Fibroblast of skin of back (primary cell): ENCODE results near the gene PTPN23.
A peak's percentile ranks its signal among the peaks of the same experiment; 100 is the strongest.

Experiments used
- DNase-seq: peaks from one replicate; pipeline ENCODE4 v3.0.0-alpha.2; 2013

The PTPN23 gene

DNA sequence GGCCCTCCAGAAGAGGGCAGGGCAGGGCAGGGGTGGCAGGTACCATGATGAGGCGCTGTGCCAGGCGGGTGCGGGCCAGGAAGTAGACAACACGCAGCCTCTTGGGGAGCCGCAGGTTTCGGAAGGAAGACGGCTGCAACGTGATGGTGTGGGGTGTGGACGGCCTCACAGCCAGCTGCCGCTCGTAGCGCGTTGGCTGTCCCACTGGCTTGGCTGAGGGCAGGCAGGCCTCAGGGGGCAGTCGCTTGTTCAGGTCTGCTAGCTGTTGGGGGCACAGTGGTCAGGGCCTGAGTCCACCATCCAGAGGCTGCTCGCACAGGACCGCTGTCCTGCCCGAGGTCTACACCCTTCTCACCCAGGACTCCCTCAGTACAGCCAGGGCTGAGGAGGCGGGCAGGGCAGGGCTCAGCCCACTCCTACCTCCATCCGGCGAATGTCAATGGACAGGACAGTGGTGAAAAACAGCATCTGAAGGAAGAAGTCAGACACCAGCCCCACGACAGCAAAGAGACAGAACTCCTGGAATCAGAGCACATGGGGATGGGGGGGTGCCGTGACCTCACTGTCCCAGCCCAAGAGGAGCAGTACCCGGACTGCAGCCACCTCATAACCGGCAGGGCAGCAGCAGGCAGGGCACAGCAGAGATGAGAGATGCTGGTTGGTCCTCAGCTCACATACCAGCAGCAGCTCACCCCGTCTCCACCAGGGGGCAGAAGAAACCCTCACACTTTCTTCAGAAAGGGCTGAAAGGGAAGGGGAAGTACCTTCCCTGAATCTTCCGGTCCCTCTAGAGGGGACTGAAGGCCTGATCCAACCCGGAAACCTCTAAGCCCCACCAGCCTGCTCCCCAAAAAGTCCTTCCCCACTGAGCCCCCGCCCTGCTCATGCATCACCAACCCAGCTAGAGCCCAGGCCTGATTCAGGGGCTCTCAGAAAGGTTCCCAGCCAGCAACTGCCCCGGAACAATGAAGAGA lies 40.0 kb downstream of the PTPN23 start:
- DNase-seq, result peak; percentile 89

DNA sequence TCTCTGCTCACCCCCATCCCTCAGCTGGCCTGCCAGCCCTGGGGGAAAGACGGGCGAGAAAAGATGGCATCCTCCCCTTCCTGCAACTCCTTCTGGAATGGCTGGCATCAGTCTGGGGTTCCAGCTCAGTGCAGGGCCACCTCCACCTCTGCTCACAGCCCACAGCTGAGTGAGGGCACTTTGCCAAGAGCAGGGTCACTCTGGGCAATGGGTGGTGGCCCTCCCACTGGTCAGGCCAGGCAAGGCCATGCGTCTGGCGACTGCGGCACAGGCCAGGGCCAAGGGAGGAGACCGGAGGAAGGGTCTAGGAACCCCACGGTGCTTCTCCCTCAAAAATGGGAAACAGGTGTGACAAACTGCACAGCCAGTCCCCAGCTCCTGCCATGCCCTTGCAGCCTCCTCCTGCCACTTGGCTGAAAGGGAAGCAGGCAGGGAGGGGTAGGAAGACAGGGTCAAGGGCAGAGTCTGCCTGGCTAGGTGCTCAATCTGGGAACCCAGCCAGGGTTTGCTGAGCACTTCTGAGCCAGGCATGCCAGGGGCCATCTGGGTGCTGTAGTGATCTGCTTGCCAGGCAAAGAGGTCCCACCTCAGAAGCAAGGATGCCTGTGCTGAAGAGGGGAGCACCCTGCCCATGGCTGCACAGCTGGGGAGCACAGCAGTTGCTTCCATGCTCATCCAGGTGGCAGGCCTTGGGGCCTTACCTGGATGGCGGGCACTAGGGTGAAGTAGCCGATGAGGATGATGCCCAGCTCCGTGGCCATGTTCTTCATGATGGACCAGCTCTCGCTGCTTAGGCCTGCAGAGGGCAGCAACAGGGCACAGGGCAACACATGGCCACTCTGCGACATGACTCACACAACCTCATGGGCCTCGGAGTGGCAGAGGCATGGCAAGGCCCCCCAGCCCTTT lies 41.2 kb downstream of the PTPN23 start:
- peak; percentile 19 for DNase-seq

DNA sequence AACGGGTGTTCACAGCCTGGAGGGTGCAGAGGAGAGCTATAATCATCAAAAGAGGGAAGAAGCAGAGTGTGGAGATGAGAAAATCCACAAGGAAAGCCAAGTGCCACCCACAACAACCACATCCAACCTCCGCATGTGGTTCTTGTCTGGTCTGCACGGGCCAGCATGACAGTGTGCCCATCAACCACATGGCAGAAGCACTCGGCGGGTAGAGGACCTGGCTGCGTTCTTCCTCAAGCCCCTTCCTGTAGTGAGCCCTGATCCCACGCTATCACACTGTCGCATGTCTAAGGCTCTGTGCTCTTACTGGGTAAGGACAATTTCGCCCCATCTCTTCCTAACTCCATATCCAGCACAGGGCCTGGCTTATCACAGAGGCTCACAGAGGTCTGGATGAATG lies 41.9 kb downstream of the PTPN23 start:
- no peak for DNase-seq

DNA sequence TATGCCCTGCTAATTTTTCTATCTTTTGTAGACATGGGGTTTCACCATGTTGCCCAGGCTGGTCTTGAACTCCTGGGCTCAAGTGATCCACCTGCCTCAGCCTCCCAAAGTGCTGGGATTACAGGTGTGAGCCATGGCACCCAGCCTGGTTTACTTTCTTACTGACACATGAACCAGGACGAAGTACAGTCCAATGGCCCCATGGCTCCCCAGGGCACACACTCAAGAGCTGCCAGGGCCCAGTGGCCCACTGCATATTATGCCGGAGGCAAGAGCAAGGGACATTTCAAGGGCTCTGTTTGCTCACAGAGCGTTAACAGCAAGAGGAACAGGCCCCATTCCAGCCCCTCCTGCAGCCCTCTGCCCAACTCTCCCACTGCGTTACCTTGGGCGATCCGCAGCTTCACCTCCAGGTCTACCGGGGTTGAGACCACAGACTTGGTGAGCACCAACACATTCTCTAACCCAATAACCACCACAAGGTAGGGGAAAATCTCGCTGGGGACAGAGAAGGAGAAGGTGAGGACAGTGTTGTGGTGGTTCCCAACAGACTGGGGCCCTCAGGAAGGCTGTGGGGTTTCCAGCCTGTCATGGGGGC lies 42.8 kb downstream of the PTPN23 start:
- DNase-seq, result no peak

- no peak for DNase-seq
Observed at GRCh38 chr3:47424434-47425382, 43.9 kb downstream of the PTPN23 start.

- DNase-seq, result no peak
Observed at GRCh38 chr3:47425383-47425778, 44.6 kb downstream of the PTPN23 start.

GRCh38 chr3:47425959-47426358 lies 45.1 kb downstream of the PTPN23 start:
- DNase-seq, result no peak

DNA sequence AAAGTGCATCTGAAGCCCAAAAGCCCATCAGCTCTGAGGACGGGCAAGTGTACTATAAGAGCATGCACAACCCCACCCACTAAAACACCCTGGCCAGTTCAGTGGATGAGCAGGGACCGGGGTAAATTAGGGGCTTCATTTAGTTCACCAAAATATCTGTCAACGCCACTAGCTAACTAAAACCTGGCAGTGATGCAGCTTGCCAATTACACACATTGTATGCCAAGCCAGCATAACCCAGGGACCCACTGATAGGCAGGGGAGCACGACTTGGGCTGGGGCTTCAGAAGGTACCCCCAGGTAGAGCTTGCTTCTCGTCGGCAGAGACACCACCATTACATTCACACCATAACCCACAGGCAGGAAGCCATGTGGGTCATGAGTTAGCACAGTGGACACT lies 47.0 kb downstream of the PTPN23 start:
- no peak for DNase-seq

GRCh38 chr3:47428662-47429061 lies 47.8 kb downstream of the PTPN23 start:
- no peak for DNase-seq

GRCh38 chr3:47429476-47430270 lies 48.9 kb downstream of the PTPN23 start:
- DNase-seq, result no peak

DNA sequence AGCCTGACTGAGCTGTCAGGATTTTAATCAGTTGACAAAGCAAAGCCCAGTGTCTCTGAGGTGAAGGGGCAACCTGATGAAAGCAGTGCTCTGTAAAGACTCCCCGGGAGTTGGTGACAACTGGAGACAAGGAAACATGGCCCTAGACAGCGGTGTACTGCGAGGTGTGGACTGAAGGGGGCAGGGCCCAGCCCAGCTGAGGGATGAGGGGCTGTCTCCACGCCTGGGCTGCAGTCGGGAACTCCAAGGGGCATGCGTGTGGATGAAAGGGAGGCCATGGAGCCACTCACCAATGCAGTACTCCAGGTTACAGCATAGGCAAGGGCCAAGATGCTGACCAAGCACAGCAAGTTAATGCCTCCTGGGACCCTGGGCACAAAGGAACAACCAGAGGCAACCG lies 49.8 kb downstream of the PTPN23 start:
- DNase-seq, result no peak

DNA sequence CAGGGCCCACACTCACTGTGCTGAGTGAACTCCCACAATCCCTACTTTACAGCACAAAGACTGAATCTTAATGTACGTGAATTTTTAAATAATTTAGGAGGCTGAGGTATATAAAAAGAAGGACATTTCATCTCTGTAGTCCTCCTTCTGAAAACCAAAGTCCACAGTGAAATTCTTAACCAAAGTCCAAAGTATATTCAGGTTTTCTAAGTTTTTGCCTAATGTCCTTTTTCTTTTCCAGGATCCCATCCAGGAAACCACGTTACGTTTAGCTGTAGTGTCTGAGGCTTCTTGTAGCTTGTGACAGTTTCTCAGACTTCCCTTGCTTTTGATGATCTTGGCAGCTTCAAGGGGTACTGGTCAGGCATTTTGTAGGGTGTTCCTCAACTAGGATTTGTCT lies 50.4 kb downstream of the PTPN23 start:
- DNase-seq, result no peak

- DNase-seq, result no peak
Observed at GRCh38 chr3:47432673-47433072, 51.9 kb downstream of the PTPN23 start.

GRCh38 chr3:47433796-47434195 lies 53.0 kb downstream of the PTPN23 start:
- no peak for DNase-seq

- DNase-seq, result no peak
Observed at GRCh38 chr3:47434849-47435248, 54.0 kb downstream of the PTPN23 start.

GRCh38 chr3:47436180-47436579 lies 55.4 kb downstream of the PTPN23 start:
- DNase-seq, result no peak

GRCh38 chr3:47440131-47440530 lies 59.3 kb downstream of the PTPN23 start:
- DNase-seq, result no peak

GRCh38 chr3:47441796-47442551 lies 61.2 kb downstream of the PTPN23 start:
- DNase-seq, result no peak

GRCh38 chr3:47443611-47443995 lies 62.8 kb downstream of the PTPN23 start:
- no peak for DNase-seq

DNA sequence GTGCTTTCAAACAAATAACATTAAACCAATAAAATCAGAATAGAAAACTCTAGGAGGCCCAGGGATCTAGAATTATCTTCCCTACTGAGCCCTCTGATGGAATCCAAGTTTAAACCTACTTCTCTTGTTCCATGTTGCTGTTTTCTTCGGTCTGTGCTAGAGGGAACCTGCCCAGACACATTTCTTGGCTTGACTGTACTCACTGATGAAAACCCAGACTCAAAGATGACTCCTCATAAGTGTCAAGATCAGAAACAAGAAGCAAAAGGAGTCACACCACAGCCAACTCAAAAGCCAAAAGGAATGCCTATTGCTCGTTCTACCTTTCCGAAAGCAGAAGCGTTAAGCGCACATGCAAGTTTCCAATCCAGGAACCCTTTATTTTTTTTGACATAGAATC lies 63.3 kb downstream of the PTPN23 start:
- DNase-seq, result no peak
